Measurements from ENCODE around the gene AUTS2. TPM values are rescaled to one million over a fixed set of nuclear protein-coding genes. Genes with fewer than 3 reads are reported as not detected.

Gene AUTS2
- polyA plus RNA-seq, 1 experiment, result 0.54 TPM

DNA sequence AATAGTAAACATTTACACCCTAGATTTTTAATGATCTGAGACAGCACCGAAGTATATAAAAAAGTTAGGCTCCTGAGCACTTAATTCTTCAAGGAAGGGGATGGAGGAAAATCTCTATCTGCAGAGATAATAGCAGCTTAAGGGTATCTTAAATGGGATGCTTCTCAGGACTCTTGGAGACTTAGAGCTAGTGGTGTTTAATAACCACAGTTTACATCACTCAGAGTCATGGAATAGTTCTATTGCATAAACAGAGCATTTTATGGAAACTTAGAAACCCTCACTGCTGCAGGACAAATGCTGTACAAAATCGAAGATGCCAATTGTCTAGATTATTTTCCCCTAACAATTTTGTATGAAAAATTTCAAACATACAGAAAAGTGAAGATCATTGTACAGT lies 1134.8 kb downstream of the AUTS2 start:
- no peak for DNase-seq (ENCODE audit: low read depth)
- Histone ChIP-seq H3K4me3 (ENCODE audit: low read depth, low read length) (no peak overlapping the region), H3K27me3 (ENCODE audit: control insufficient read depth, insufficient read depth, low read length) (no peaks in the 10 kb centered on the region), H3K36me3 (ENCODE audit: control insufficient read depth, insufficient read depth, low read length) (no peaks in the 10 kb centered on the region)
- CTCF ChIA-PET, result no interaction called here
- POLR2A ChIA-PET, result no interaction called here
- no peak for TF ChIP-seq CTCF (IDR thresholded peaks at IDR 0.05; ENCODE audit: insufficient read depth, low read depth, low read length)

- TF ChIP-seq CTCF (IDR thresholded peaks at IDR 0.05; ENCODE audit: insufficient read depth, low read depth, low read length), result no peak
- no peaks in the 10 kb centered on the region for H3K36me3 ChIP-seq (ENCODE audit: control insufficient read depth, insufficient read depth, low read length)
- no peak for DNase-seq (ENCODE audit: low read depth)
- H3K4me3 ChIP-seq (ENCODE audit: low read depth, low read length), result no peak overlapping the region
- POLR2A ChIA-PET, result no interaction called here
- CTCF ChIA-PET, result no interaction called here
- H3K27me3 ChIP-seq (ENCODE audit: control insufficient read depth, insufficient read depth, low read length), result no peaks in the 10 kb centered on the region
Observed at GRCh38 chr7:70734411-70734810, 1136.1 kb downstream of the AUTS2 start.

GRCh38 chr7:70735313-70735712 lies 1137.0 kb downstream of the AUTS2 start:
- Histone ChIP-seq H3K4me3 (ENCODE audit: low read depth, low read length) (no peak overlapping the region), H3K27me3 (ENCODE audit: control insufficient read depth, insufficient read depth, low read length) (no peaks in the 10 kb centered on the region), H3K36me3 (ENCODE audit: control insufficient read depth, insufficient read depth, low read length) (no peaks in the 10 kb centered on the region)
- CTCF ChIA-PET, result interaction anchor here (0.8 kb wide), 1 partner anchor 20 kb away, joined by 4 read pairs; no protein-coding TSS in a partner anchor
- POLR2A ChIA-PET, result no interaction called here
- TF ChIP-seq CTCF (IDR thresholded peaks at IDR 0.05; ENCODE audit: insufficient read depth, low read depth, low read length), result no peak
- no peak for DNase-seq (ENCODE audit: low read depth)

- H3K36me3 ChIP-seq (ENCODE audit: control insufficient read depth, insufficient read depth, low read length), result no peaks in the 10 kb centered on the region
- TF ChIP-seq CTCF (IDR thresholded peaks at IDR 0.05; ENCODE audit: insufficient read depth, low read depth, low read length), result no peak
- POLR2A ChIA-PET, result no interaction called here
- peak; percentile 39 for DNase-seq (ENCODE audit: low read depth)
- CTCF ChIA-PET, result no interaction called here
- no peaks in the 10 kb centered on the region for H3K27me3 ChIP-seq (ENCODE audit: control insufficient read depth, insufficient read depth, low read length)
- peak overlapping the region; percentile 20 for H3K4me3 ChIP-seq (ENCODE audit: low read depth, low read length)
Observed at GRCh38 chr7:70736715-70737460, 1138.6 kb downstream of the AUTS2 start.

DNA sequence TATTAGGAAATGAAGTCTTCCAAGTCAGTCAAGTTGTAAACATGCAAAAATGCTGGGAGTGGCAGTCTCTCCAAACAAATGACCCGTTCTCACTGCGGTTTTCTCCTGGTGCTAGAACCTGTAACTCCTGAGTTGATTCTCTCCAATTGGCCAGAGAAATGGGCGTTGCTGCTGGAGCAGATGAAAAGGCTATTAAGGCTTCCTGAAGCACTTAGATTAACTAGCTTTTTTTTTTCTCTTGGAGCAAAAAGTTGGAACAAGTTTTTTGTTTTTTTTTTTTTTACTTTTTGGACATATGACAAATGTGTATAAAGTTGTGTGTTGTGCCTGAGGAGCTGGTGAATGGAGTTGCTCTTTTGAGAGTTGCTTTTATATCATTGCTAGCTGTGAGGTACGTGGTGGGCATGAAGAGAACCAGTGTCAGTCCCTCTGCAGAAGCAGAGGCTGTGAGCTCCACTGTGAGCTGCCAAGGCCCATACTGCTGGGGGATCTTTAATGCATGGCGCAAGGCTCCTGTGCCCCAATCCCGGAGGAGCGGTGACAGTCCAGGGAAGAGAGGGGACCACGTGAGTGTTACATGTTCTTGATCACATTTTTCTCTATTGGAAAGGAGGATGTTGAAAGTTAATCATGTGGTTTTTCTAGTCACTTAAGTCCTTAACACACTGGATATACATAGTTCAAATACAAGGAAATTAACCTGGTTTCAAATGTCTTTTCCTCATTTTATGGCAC lies 1140.0 kb downstream of the AUTS2 start:
- ChIA-PET POLR2A (no interaction called here), CTCF (interaction anchor here (1.0 kb wide), 1 partner anchor 15 kb away, joined by 3 read pairs; no protein-coding TSS in a partner anchor)
- TF ChIP-seq CTCF (IDR thresholded peaks at IDR 0.05; ENCODE audit: insufficient read depth, low read depth, low read length), result no peak
- no peaks in the 10 kb centered on the region for H3K36me3 ChIP-seq (ENCODE audit: control insufficient read depth, insufficient read depth, low read length)
- H3K4me3 ChIP-seq (ENCODE audit: low read depth, low read length), result no peak overlapping the region
- DNase-seq (ENCODE audit: low read depth), result no peak
- H3K27me3 ChIP-seq (ENCODE audit: control insufficient read depth, insufficient read depth, low read length), result no peaks in the 10 kb centered on the region

Data from BJ (cell line).